Astrocyte of the cerebellum (primary cell): ENCODE measurements around the gene PWWP2B.

Source experiments
- DNase-seq: peaks from one replicate; pipeline ENCODE4 v3.0.0-alpha.2; 2011; ENCODE audit warnings: low read depth
- H3K4me3 ChIP-seq: 2 replicates; pipeline ENCODE4 v1.5.1; 2011; ENCODE audit warnings: mild to moderate bottlenecking, low read depth, low read length, moderate library complexity
- in situ Hi-C: cut with HindIII; loops from 2 replicates; pipeline ENCODE4 v1.10.0; 2017; ENCODE audit warnings: low sequenced_read_pairs
- TF ChIP-seq, protein P1 (sequence below): IDR thresholded peaks from 2 replicates; pipeline ENCODE4 v1.5.1; 2012; ENCODE audit warnings: low read length, low read depth, moderate library complexity, mild to moderate bottlenecking; ENCODE audit errors: missing control alignments

PWWP2B gene

DNA sequence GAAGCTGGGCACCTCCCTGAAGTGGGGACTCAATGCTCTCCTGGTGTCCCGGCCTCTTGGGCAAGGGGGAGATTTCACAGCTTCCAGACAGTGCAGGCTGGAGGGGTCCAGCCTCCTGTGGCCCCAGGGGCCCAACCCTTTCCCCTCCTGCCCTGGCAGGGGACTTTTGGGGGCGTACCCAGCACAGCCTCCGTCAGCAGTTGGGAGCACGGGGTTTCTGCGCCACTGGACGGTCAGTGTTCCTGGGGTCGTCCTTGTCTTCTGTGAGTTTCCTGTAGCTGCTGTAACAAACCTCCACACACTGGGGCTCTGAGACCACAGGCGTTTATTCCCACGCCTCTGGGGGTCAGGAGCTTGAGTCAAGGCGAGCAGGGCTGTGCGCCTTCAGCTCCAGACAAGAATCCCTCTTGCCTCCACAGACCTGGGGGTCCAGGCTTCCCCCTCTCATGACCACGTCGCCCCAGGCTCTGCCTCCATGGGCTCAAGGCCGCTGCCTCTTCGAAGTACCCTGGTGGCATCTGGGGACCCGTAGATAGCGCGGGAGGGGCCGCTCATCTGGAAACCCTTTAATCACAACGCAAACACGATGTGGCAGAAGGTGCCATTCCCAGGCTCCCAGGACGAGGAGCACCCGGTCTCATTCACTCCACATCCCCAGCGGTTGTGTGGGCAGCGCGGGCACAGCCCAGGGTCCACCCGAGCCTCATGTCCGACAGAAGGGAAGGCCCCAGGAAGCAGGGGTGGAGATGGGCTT, 14.0 kb downstream of the PWWP2B start:
- no peak overlapping the region for H3K4me3 ChIP-seq
- TF ChIP-seq, protein P1, sequence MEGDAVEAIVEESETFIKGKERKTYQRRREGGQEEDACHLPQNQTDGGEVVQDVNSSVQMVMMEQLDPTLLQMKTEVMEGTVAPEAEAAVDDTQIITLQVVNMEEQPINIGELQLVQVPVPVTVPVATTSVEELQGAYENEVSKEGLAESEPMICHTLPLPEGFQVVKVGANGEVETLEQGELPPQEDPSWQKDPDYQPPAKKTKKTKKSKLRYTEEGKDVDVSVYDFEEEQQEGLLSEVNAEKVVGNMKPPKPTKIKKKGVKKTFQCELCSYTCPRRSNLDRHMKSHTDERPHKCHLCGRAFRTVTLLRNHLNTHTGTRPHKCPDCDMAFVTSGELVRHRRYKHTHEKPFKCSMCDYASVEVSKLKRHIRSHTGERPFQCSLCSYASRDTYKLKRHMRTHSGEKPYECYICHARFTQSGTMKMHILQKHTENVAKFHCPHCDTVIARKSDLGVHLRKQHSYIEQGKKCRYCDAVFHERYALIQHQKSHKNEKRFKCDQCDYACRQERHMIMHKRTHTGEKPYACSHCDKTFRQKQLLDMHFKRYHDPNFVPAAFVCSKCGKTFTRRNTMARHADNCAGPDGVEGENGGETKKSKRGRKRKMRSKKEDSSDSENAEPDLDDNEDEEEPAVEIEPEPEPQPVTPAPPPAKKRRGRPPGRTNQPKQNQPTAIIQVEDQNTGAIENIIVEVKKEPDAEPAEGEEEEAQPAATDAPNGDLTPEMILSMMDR, result no peak
- in situ Hi-C loops, result no loop called here
- no peak for DNase-seq

DNA sequence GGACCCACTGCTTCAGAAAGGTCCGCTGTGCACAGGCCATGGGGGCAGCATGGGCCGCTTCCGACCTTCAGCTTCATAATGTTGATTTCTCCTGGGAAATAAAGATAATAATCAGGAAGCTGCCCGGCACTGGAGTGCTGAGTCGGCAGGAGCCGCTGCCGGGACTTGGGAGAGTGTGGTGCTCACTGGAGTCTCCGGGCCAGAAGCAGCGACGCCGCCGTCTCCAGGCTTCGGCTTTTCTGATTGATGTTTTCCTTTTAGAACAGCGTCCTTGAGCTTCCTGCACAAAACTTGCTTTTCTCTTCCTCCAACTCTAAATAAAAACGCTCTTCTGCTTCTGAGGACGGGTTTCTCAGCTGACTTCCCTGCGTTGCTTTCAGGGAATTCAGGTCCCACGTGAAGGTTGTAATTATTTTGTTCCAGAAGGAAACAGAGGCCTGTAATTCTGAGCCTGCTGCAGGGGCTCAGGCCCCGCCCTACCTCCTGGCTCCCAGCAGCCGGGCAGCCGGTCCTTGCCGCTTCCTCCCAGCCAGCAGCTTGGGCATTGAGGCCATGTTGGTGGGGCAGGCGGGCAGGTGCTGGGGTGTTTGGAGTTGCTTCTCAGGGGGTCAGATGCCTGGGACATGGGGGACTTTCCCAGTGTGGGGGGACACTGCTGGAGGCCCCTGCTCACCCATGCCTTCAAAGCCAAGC, 14.7 kb downstream of the PWWP2B start:
- no peak overlapping the region for H3K4me3 ChIP-seq

DNA sequence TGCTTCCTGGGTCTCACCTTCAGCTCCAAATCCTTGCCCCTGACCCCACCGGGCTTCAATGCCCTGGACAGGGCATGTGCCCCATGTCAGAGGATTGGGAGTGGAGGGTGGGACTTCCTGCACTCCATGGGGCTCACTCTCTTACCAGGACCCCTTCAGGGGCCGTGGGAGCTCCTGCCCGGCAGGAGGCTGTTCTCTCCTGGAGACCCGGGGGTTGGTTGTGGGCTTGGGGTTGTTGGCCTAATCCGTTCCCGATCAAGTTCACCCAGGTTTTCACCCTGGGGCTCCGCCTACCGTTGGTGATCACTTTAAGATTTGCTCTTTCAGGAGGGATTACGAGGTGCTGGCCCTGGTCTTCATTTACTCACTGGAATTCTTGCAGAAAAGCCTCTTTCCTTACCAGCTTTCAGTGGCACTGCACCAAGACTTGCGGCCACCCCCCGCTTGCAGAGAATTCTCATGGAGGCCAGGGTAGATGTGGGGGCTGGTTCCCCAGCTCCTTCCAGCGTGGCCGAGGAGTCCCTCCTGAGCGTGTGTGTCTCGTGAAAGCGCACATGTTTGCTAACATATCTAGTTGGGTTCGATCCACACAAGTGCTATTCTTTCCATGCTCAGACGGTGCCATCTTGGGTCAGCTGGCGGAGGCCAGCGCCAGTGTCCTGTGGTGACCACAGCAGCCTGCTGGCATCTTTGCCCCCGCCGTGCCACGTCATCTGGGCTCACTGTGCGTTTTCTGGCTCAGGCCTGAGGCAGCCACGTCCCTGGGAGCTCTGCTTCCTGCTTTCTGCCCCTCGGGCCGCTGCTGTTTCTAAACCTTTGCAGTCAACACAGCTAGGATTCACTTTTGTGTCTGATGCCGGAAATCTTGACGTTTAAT, 15.6 kb downstream of the PWWP2B start:
- in situ Hi-C loops, result no loop called here
- TF ChIP-seq, protein P1, result no peak
- no peak overlapping the region for H3K4me3 ChIP-seq
- no peak for DNase-seq

More for the DNA sequence above, 14.7 kb downstream of the PWWP2B start:
- TF ChIP-seq, protein P1, result no peak
- no peak for DNase-seq
- in situ Hi-C loops, result no loop called here

DNA sequence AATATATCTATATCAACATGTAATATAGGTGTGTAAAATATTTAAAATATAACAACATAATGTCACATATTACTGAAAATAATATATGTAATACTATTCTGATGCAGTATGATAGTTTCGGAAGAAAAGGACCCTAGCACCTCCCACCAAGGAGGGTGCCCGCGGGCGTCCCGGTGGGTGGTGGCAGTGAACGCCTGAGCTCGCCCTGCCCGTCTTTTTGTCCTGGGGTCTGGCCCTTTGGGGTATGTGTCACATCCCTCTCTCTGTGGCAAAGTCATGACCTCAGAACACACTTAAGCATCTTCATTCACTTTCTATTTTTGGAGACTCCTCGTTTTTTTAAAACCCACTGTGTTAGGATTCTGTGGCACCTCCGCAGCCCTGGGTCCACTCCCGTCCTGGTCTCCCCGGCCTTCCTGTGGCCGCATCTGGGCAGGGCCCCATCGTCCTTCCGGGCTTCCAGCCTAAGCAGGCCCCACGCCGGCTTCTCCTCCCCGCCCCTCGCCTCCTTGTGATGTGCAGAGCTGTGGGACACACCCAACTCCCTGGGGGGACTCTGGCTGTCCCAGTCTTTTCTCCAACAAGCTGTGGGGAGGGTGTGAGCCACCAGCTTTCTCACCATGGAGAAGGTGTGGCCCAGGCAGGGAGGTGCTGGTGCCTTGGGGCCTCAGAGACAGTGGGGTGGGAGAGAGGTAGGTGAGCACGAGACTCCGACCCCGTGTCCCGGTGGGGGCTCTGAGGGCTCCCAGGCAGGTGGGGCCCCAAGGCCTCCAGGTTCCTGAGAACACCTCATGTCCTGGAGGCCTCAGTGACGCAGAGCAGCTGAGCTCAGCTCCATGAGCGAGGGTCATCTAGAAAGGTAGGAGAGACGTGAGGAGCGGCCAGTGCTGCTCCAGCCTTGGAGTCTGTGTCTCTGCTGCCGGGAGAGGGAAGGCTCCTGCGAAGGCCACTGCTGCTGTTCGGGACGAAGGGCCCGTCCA, 16.5 kb downstream of the PWWP2B start:
- no peak overlapping the region for H3K4me3 ChIP-seq
- in situ Hi-C loops, result no loop called here
- TF ChIP-seq, protein P1, result no peak
- DNase-seq, result no peak

DNA sequence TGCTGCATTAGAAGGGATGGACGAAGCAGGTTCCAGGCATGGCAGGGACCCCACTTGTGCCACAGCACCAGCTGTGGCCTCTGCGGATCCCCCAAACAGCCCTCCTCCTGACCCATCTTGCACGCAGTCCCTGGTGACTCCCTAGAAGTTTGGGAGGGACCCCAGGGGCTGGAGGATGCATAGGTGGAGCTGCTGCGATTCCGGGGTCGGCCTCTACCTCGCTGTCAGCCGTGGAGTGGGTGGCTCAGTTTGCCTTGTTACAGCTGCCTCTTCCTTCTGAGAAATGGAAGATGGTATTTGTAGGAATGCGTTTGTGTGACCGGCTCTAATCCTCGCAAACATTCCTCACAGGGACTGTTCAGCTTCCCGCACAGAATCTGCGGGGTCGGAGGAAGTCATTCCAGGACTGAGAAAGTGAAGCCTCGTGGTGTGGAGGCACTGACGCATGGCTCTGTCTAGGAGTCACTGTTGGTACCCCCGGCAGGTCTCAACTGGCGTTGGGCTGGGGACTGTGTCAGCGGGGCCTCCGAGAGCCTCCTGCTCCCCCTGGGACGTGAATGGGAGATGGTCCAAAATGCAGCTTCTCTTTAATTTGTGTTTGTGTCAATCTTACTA, 17.5 kb downstream of the PWWP2B start:
- TF ChIP-seq, protein P1, result no peak
- DNase-seq, result no peak
- in situ Hi-C loops, result no loop called here
- H3K4me3 ChIP-seq, result no peak overlapping the region
